GM12878 (cell line): ENCODE measurements around the gene PC. TPM values are rescaled to one million over a fixed set of nuclear protein-coding genes. Genes with fewer than 3 reads are reported as not detected.

ENCODE experiments used
- ATAC-seq: fragments of 200-7000 bp; cut with Tn5 transposase; 3 replicates; pipeline ENCODE4 v1.9.1; 2020; ENCODE audit warnings: mild to moderate bottlenecking, moderate library complexity
- BruUV-seq: library from RNA; stranded (reverse); fragments of 400-500 nt; replicated peaks from 2 replicates; lab custom pipeline; 2021; lab: Mats Ljungman, UMichigan
- CTCF ChIA-PET: fragments of 300-600 bp; sonication (Branson Sonifier 250); formaldehyde crosslinking; extraction: SDS; loops from one replicate; lab custom pipeline; 2021; ENCODE audit warnings: inconsistent platforms; lab: Yijun Ruan, JAX
- POLR2A ChIA-PET: fragments of 350-600 bp; formaldehyde crosslinking; extraction: SDS; loops from one replicate; lab custom pipeline; 2021; ENCODE audit warnings: inconsistent platforms; lab: Charles Lee
- RAD21 ChIA-PET: fragments of 300-600 bp; sonication (Branson Sonifier 250); formaldehyde crosslinking; loops from one replicate; lab custom pipeline; 2023; ENCODE audit warnings: antibody characterized with exemption; ENCODE audit not compliant: unreplicated experiment; lab: Charles Lee
- SMC1A ChIA-PET: fragments of 300-600 bp; sonication (Branson Sonifier 250); formaldehyde crosslinking; loops from one replicate; lab custom pipeline; 2023; ENCODE audit not compliant: unreplicated experiment, uncharacterized antibody; lab: Charles Lee
- DNase-seq: peaks from one replicate; pipeline ENCODE4 v3.0.0-alpha.2; 2011; ENCODE audit warnings: low read depth, low spot score
- FAIRE-seq: peaks from 3 replicates; lab custom pipeline; 2011; peaks lifted over from hg19 to GRCh38; lab: Jason Lieb, UNC
- H2AFZ ChIP-seq: 2 replicates; pipeline ENCODE4 v1.6.0; 2011; ENCODE audit warnings: low read depth, low read length, control low read depth; ENCODE audit not compliant: control insufficient read depth
- H3K27ac ChIP-seq: 2 replicates; pipeline ENCODE4 v1.5.1; 2011; ENCODE audit warnings: control low read depth; ENCODE audit not compliant: control insufficient read depth, insufficient read depth
- H3K27me3 ChIP-seq, 2 experiments: replicated peaks in 1 of 2; 2 replicates each; pipeline versions ENCODE4 v1.6.0 to v1.6.1; 2011; ENCODE audit warnings: low read length in 1 of 2; ENCODE audit not compliant: control insufficient read depth in 2 of 2, insufficient read depth in 2 of 2
- H3K36me3 ChIP-seq, 2 experiments: 2 replicates each; pipeline ENCODE4 v1.5.1; 2011; ENCODE audit warnings: low read length in 1 of 2; ENCODE audit not compliant: control insufficient read depth in 2 of 2, insufficient read depth in 2 of 2
- H3K4me1 ChIP-seq: 2 replicates; pipeline ENCODE4 v1.6.1; 2011; ENCODE audit warnings: mild to moderate bottlenecking, low read length, moderate library complexity, mixed read lengths; ENCODE audit not compliant: control insufficient read depth, insufficient read depth
- H3K4me2 ChIP-seq: 2 replicates; pipeline ENCODE4 v1.6.0; 2011; ENCODE audit warnings: control low read depth; ENCODE audit not compliant: control insufficient read depth, insufficient read depth
- H3K4me3 ChIP-seq: fragments of 200-600 bp; sonication (generic); 2 replicates; pipeline ENCODE4 v1.5.1; 2016
- H3K79me2 ChIP-seq: 2 replicates; pipeline ENCODE4 v1.6.0; 2011; ENCODE audit warnings: low read length; ENCODE audit not compliant: control insufficient read depth, insufficient read depth
- H3K9ac ChIP-seq: 2 replicates; pipeline ENCODE4 v1.8.0; 2011; ENCODE audit warnings: low read length, control low read depth, mixed read lengths; ENCODE audit not compliant: control insufficient read depth, insufficient read depth
- H3K9me3 ChIP-seq: replicated peaks from 3 replicates; pipeline ENCODE4 v1.5.1; 2011; ENCODE audit warnings: mild to moderate bottlenecking, low read length; ENCODE audit not compliant: control insufficient read depth, insufficient read depth
- H4K20me1 ChIP-seq: 2 replicates; pipeline ENCODE4 v1.6.0; 2011; ENCODE audit not compliant: control insufficient read depth, insufficient read depth
- E4F1 ChIP-seq: fragments of 450-650 bp; IDR thresholded peaks from 2 replicates; pipeline ENCODE4 v1.6.1; 2018; ENCODE audit warnings: borderline replicate concordance, mild to moderate bottlenecking; ENCODE audit not compliant: partially characterized antibody
- HDGF ChIP-seq: fragments of 450-650 bp; IDR thresholded peaks from 2 replicates; pipeline ENCODE4 v1.6.1; 2016; ENCODE audit warnings: antibody characterized with exemption
- KAT2A ChIP-seq: conservative IDR thresholded peaks from 2 replicates; pipeline ENCODE4 v1.6.1; 2011; ENCODE audit warnings: low read depth, low read length; ENCODE audit not compliant: control insufficient read depth
- NBN ChIP-seq: fragments of 450-650 bp; IDR thresholded peaks from 2 replicates; pipeline ENCODE4 v1.6.1; 2016
- PML ChIP-seq: IDR thresholded peaks from 2 replicates; pipeline ENCODE4 v1.6.1; 2012; ENCODE audit warnings: low read length, inconsistent platforms
- POLR2A ChIP-seq: IDR thresholded peaks from 2 replicates; pipeline ENCODE4 v1.6.1; 2011; ENCODE audit warnings: low read depth, mild to moderate bottlenecking, low read length
- PRDM15 ChIP-seq: fragments of 450-650 bp; formaldehyde crosslinking; IDR thresholded peaks from 2 replicates; pipeline ENCODE4 v1.4.0; 2020; ENCODE audit warnings: mild to moderate bottlenecking, moderate library complexity
- RFX5 ChIP-seq: IDR thresholded peaks from 2 replicates; pipeline ENCODE4 v1.6.1; 2011; ENCODE audit warnings: low read depth, low read length, improper control_type of control experiment
- SMC3 ChIP-seq: IDR thresholded peaks from 2 replicates; pipeline ENCODE4 v1.6.1; 2011; ENCODE audit warnings: low read length, improper control_type of control experiment, borderline replicate concordance
- TCF3 ChIP-seq: IDR thresholded peaks from 2 replicates; pipeline ENCODE4 v1.6.1; 2012; ENCODE audit warnings: low read depth, mild to moderate bottlenecking, low read length, borderline replicate concordance; ENCODE audit not compliant: insufficient read depth
- ZNF207 ChIP-seq: fragments of 450-650 bp; IDR thresholded peaks from 2 replicates; pipeline ENCODE4 v1.6.1; 2014; ENCODE audit warnings: antibody characterized with exemption, mild to moderate bottlenecking, borderline replicate concordance
- ZNF217 ChIP-seq: fragments of 450-650 bp; IDR thresholded peaks from 2 replicates; pipeline ENCODE4 v1.6.1; 2017; ENCODE audit warnings: antibody characterized with exemption, mild to moderate bottlenecking
- ZSCAN29 ChIP-seq: fragments of 450-650 bp; IDR thresholded peaks from 2 replicates; pipeline ENCODE4 v1.6.1; 2017; ENCODE audit warnings: mild to moderate bottlenecking, moderate library complexity
- WGBS: methylation state at CpG from one replicate; pipeline ENCODE4 v1.1.6; 2016; ENCODE audit warnings: low lambda C conversion rate; ENCODE audit not compliant: insufficient replicate concordance, insufficient coverage; ENCODE audit errors: missing lambda C conversion rate; 5-methylcytosine and 5-hydroxymethylcytosine counted together
- in situ Hi-C: fragments of 300-500 bp; cut with MboI; formaldehyde crosslinking; loops from 9 replicates; pipeline ENCODE4 v1.14.3; 2018; ENCODE audit warnings: mixed read lengths
- intact Hi-C: fragments of 100-400 bp; cut with micrococcal nuclease; formaldehyde crosslinking; loops from one replicate; pipeline ENCODE4 v1.14.2; 2022; ENCODE audit not compliant: unreplicated experiment
- polyA plus RNA-seq, 11 experiments: library from polyadenylated mRNA; depleted of rRNA in 4 of 11; unstranded in 6 of 11; stranded (reverse) in 5 of 11; fragments of >200 nt; fragmentation: Nextera tagmentation in 4 of 11; fragmentation: Illumina TruSeq in 1 of 11; extraction: Ambion mirVana in 4 of 11; extraction: Trizol in 1 of 11; gene quantifications; 1 replicate in 1 of 11; 2 replicates in 10 of 11; pipeline versions ENCODE4 v1.2.1 to v1.2.3, GENCODE V29; 2011 to 2016; ENCODE audit warnings: inconsistent platforms in 2 of 11, missing spikeins in 2 of 11, low read depth in 1 of 11
- total RNA-seq, 4 experiments: library from RNA; depleted of rRNA in 3 of 4; stranded (reverse); fragments of >200 nt in 3 of 4; fragmentation: Illumina TruSeq in 1 of 4; extraction: Trizol in 1 of 4; gene quantifications; 2 replicates each; pipeline versions ENCODE4 v1.2.1 to v1.2.3, GENCODE V29; 2013 to 2021

The PC gene
- total and polyA plus RNA-seq, 10 of the 15 experiments (the other 5 are each of a cell fraction or from before 2014, with no cell fraction given): 0.22 to 10.3 (median 4.5) TPM

GRCh38 chr11:66971488-66971887, 13.3 kb upstream of the PC start (continued):
- TF ChIP-seq ZNF207 (no peak), ZSCAN29 (no peak), PRDM15 (no peak), SMC3 (no peak), TCF3 (no peak), RFX5 (no peak)

DNA sequence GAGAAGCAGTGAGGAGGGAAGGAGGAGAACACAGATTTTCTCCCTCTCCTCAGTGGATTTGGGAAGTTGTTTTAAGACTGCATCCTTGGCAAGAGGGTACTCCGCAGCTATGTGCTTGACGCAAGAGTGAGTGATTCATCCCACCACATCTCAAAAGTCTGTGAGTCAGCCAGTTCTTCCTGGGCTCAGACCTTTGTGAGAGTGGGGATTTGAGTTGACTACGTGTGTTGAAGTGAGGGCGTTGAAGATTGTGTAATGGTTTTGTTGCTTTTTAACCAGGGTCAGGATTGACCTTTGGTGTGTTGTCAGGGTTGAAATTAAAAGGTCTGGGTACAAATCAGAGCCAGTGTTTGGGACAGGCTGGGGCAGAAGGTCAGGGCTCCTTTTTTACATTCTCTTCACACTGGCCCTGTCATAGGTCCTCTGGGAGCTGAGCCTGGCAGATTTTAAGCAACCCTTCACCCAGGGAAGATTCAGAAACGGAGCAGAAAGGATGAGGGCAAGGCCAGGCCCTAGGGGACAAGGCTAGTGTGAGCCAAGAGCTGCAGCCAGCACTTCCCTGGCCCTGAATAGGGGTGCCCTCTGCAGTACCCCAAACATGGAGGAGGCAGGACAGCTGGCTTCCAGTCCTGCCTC, 12.7 kb upstream of the PC start:
- H3K27ac ChIP-seq: no peak overlapping the region
- POLR2A ChIA-PET: no interaction called here
- TF ChIP-seq KAT2A: no peak
- no peak for TF ChIP-seq NBN
- no peak for TF ChIP-seq POLR2A
- TF ChIP-seq PML: no peak
- TF ChIP-seq E4F1: no peak
- no peak for TF ChIP-seq ZNF217
- TF ChIP-seq HDGF: no peak
- TF ChIP-seq, all 136 proteins: peak for 0
- Histone ChIP-seq H3K4me2 (no peak overlapping the region), H3K36me3 (no peaks in the 10 kb centered on the region), H3K9ac (no peak overlapping the region), H3K9me3 (no peaks in the 10 kb centered on the region), H3K4me3 (no peak overlapping the region), H3K79me2 (no peaks in the 10 kb centered on the region), H3K27me3 (no peaks in the 10 kb centered on the region; a peak in 1 of 4 replicates), H2AFZ (no peak overlapping the region; the same call in 1 of the 2 replicates), H4K20me1 (no peaks in the 10 kb centered on the region), H3K4me1 (no peaks in the 10 kb centered on the region)
- ChIA-PET RAD21 (no interaction called here), CTCF (no interaction called here), SMC1A (no interaction called here)
- intact Hi-C loops: no loop called here
- ATAC-seq (no peak), DNase-seq (no peak), FAIRE-seq (no peak)
- BruUV-seq: no TSS peak
- WGBS: 13% methylated on average over 5 of the region's 5 CpGs
- in situ Hi-C loops: no loop called here
